HCT116 (cell line): ENCODE measurements around the gene CDK5RAP2. TPM values are rescaled to one million over a fixed set of nuclear protein-coding genes. Genes with fewer than 3 reads are reported as not detected.

Experiments used
- ATAC-seq: fragments of 200-7000 bp; cut with Tn5 transposase; 2 replicates; pipeline ENCODE4 v1.9.1; 2020; ENCODE audit warnings: mild to moderate bottlenecking, moderate library complexity
- BruUV-seq: library from RNA; stranded (reverse); fragments of 400-500 nt; replicated peaks from 2 replicates; lab custom pipeline; 2021; lab: Mats Ljungman, UMichigan
- CTCF ChIA-PET: fragments of 300-600 bp; sonication (Branson Sonifier 250); formaldehyde crosslinking; loops from one replicate; lab custom pipeline; 2021; ENCODE audit warnings: antibody characterized with exemption; lab: Charles Lee
- POLR2A ChIA-PET: fragments of 300-600, 350-600 bp; sonication (Branson Sonifier 250); formaldehyde crosslinking; loops from one replicate; lab custom pipeline; 2021; ENCODE audit warnings: antibody characterized with exemption; lab: Charles Lee
- RAD21 ChIA-PET, 2 experiments: fragments of 300-600 bp; sonication (Branson Sonifier 250); formaldehyde crosslinking; loops; one replicate each; lab custom pipeline; 2023; ENCODE audit warnings: low total read pairs in 2 of 2; ENCODE audit not compliant: uncharacterized antibody in 2 of 2, unreplicated experiment in 2 of 2, low non-redundant PET in 1 of 2; lab: Charles Lee
- DNase-seq: peaks from one replicate; pipeline ENCODE4 v3.0.0-alpha.2; 2010; ENCODE audit warnings: low read depth, low spot score
- H2AFZ ChIP-seq: fragments of 200-600 bp; shearing (Covaris generic), sonication (generic); 2 replicates; pipeline ENCODE4 v1.6.1; 2017; ENCODE audit warnings: low read depth, mixed run types, mixed read lengths, antibody characterized with exemption, low read length; ENCODE audit not compliant: poor library complexity, severe bottlenecking
- H3K27ac ChIP-seq: 2 replicates; pipeline ENCODE4 v1.5.1; 2012; ENCODE audit warnings: low read depth, low read length
- H3K27me3 ChIP-seq: fragments of 200-600 bp; sonication (generic); 2 replicates; pipeline ENCODE4 v1.6.1; 2016; ENCODE audit warnings: mixed run types, low read length, mixed read lengths; ENCODE audit not compliant: insufficient read depth
- H3K36me3 ChIP-seq, 2 experiments: fragments of 200-500 bp in 1 of 2; fragments of 200-600 bp in 1 of 2; sonication (Bioruptor generic) in 1 of 2; sonication (generic) in 1 of 2; 2 replicates each; pipeline versions ENCODE4 v1.5.1 to v1.6.1; 2014 to 2016; ENCODE audit warnings: low read length in 2 of 2, inconsistent platforms in 1 of 2, mixed read lengths in 1 of 2, mixed run types in 1 of 2; ENCODE audit not compliant: insufficient read depth in 2 of 2, control insufficient read depth in 1 of 2
- H3K4me1 ChIP-seq, 2 experiments: fragments of 200-600 bp in 1 of 2; sonication (generic) in 1 of 2; 2 replicates each; pipeline versions ENCODE4 v1.5.1 to v1.6.1; 2012 to 2017; ENCODE audit warnings: low read length in 2 of 2, inconsistent platforms in 1 of 2, mild to moderate bottlenecking in 1 of 2, mixed read lengths in 1 of 2, mixed run types in 1 of 2, moderate library complexity in 1 of 2; ENCODE audit not compliant: insufficient read depth in 2 of 2, control insufficient read depth in 1 of 2
- H3K4me2 ChIP-seq: fragments of 200-600 bp; sonication (generic); 2 replicates; pipeline ENCODE4 v1.6.1; 2017; ENCODE audit warnings: mixed run types, low read length, mixed read lengths
- H3K4me3 ChIP-seq, 2 experiments: fragments of 200-600 bp in 1 of 2; sonication (generic) in 1 of 2; replicated peaks in 1 of 2; 2 replicates each; pipeline ENCODE4 v1.5.1; 2011 to 2016; ENCODE audit warnings: low read length in 2 of 2, control low read depth in 1 of 2, low read depth in 1 of 2, mild to moderate bottlenecking in 1 of 2, mixed read lengths in 1 of 2, mixed run types in 1 of 2
- H3K79me2 ChIP-seq: fragments of 200-600 bp; sonication (generic); 2 replicates; pipeline ENCODE4 v1.6.1; 2017; ENCODE audit warnings: mild to moderate bottlenecking, mixed run types, low read length, moderate library complexity, mixed read lengths; ENCODE audit not compliant: insufficient read depth
- H3K9ac ChIP-seq: fragments of 200-600 bp; sonication (generic); 2 replicates; pipeline ENCODE4 v1.6.1; 2016; ENCODE audit warnings: low read length, mixed read lengths
- H3K9me2 ChIP-seq: fragments of 200-600 bp; sonication (generic), shearing (Covaris generic); 2 replicates; pipeline ENCODE4 v1.6.1; 2017; ENCODE audit warnings: mixed run types, mild to moderate bottlenecking, moderate library complexity; ENCODE audit not compliant: insufficient read depth
- H3K9me3 ChIP-seq, 2 experiments: fragments of 200-500 bp in 1 of 2; fragments of 200-600 bp in 1 of 2; sonication (Bioruptor generic) in 1 of 2; sonication (generic) in 1 of 2; 2 replicates each; pipeline ENCODE4 v1.6.1; 2014 to 2017; ENCODE audit warnings: low read length in 2 of 2, mixed read lengths in 2 of 2, inconsistent platforms in 1 of 2, low read depth in 1 of 2, mild to moderate bottlenecking in 1 of 2, mixed run types in 1 of 2, moderate library complexity in 1 of 2; ENCODE audit not compliant: control insufficient read depth in 1 of 2, insufficient read depth in 1 of 2
- H4K20me1 ChIP-seq: fragments of 200-600 bp; sonication (generic), shearing (Covaris generic); 2 replicates; pipeline ENCODE4 v1.6.1; 2017; ENCODE audit warnings: mixed run types, mild to moderate bottlenecking, moderate library complexity; ENCODE audit not compliant: insufficient read depth
- EZH2phosphoT487 ChIP-seq: fragments of 200-600 bp; IDR thresholded peaks from 2 replicates; pipeline ENCODE4 v1.6.1; 2018; ENCODE audit warnings: antibody characterized with exemption, borderline replicate concordance
- POLR2A ChIP-seq: IDR thresholded peaks from 2 replicates; pipeline ENCODE4 v1.7.0; 2011; ENCODE audit warnings: borderline replicate concordance; ENCODE audit not compliant: insufficient read depth, insufficient read length; ENCODE audit errors: extremely low read depth
- POLR2AphosphoS5 ChIP-seq: IDR thresholded peaks from 2 replicates; pipeline ENCODE4 v1.6.1; 2011; ENCODE audit warnings: mild to moderate bottlenecking, low read depth, low read length, moderate library complexity
- SIN3A ChIP-seq: IDR thresholded peaks from 2 replicates; pipeline ENCODE4 v1.6.1; 2012; ENCODE audit warnings: low read depth
- TCF7L2 ChIP-seq: IDR thresholded peaks from 2 replicates; pipeline ENCODE4 v1.7.0; 2011; ENCODE audit warnings: borderline replicate concordance, inconsistent platforms; ENCODE audit not compliant: insufficient read depth, insufficient read length; ENCODE audit errors: extremely low read depth
- ZNF274 ChIP-seq: fragments of 200-500 bp; sonication (Bioruptor generic); IDR thresholded peaks from 2 replicates; pipeline ENCODE4 v1.6.1; 2014; ENCODE audit warnings: mild to moderate bottlenecking, low read depth, low read length, inconsistent platforms
- intact Hi-C: fragments of 100-400 bp; cut with micrococcal nuclease; formaldehyde crosslinking; loops from 2 replicates; pipeline ENCODE4 v1.10.0; 2022
- total RNA-seq: library from RNA; stranded (reverse); gene quantifications from one replicate; pipeline ENCODE4 v1.2.1, GENCODE V29; 2021; ENCODE audit not compliant: unreplicated experiment
- TF ChIP-seq, protein P1 (sequence below): IDR thresholded peaks from 2 replicates; pipeline ENCODE4 v1.6.1; 2011; ENCODE audit warnings: mild to moderate bottlenecking, low read length, moderate library complexity; ENCODE audit not compliant: insufficient replicate concordance; ENCODE audit errors: extremely low read depth
- TF ChIP-seq, protein P2 (sequence below): IDR thresholded peaks from 2 replicates; pipeline ENCODE4 v1.6.1; 2012

The CDK5RAP2 gene
- total RNA-seq, 1 experiment from 2014 or later, result 56.2 TPM

DNA sequence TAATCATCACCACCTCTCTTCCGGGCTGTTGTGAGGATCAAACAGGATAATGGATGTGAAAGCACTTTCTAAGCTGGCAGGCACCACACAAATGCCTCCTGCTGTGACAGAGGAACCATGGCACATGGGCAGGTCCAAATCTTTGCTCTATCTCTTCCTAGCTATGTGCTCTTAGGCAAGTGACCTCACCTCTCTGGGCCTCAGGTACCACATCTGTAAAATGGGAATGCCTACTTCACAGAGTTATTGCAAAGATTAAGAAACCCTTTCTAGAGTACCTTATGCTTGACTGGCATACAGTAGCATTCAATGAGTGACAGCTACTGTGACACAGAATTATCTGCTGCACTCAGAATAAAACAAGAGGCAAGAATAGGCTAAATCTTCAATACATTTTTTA lies 51.6 kb downstream of the CDK5RAP2 start:
- Histone ChIP-seq H4K20me1 (no peaks in the 10 kb centered on the region), H3K4me1 (peaks cover 16 to 19% of the 10 kb centered on the region in 2 experiments), H3K79me2 (no peaks in the 10 kb centered on the region; the same call in 1 of the 2 replicates), H3K27ac (no peak overlapping the region), H3K4me2 (no peak overlapping the region), H3K9me3 (no peaks in the 10 kb centered on the region)
- intact Hi-C loops, result no loop called here
- POLR2A ChIA-PET, result no interaction called here
- BruUV-seq, result no TSS peak
- no peak for ATAC-seq
- RAD21 ChIA-PET, result no interaction called here
- CTCF ChIA-PET, result no interaction called here
- TF ChIP-seq POLR2AphosphoS5 (no peak), POLR2A (no peak), ZNF274 (no peak), TCF7L2 (no peak), EZH2phosphoT487 (no peak), SIN3A (no peak)
- TF ChIP-seq, protein P1, sequence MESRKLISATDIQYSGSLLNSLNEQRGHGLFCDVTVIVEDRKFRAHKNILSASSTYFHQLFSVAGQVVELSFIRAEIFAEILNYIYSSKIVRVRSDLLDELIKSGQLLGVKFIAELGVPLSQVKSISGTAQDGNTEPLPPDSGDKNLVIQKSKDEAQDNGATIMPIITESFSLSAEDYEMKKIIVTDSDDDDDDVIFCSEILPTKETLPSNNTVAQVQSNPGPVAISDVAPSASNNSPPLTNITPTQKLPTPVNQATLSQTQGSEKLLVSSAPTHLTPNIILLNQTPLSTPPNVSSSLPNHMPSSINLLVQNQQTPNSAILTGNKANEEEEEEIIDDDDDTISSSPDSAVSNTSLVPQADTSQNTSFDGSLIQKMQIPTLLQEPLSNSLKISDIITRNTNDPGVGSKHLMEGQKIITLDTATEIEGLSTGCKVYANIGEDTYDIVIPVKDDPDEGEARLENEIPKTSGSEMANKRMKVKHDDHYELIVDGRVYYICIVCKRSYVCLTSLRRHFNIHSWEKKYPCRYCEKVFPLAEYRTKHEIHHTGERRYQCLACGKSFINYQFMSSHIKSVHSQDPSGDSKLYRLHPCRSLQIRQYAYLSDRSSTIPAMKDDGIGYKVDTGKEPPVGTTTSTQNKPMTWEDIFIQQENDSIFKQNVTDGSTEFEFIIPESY, result no peak
- TF ChIP-seq, protein P2, sequence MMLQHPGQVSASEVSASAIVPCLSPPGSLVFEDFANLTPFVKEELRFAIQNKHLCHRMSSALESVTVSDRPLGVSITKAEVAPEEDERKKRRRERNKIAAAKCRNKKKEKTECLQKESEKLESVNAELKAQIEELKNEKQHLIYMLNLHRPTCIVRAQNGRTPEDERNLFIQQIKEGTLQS, result no peak
- TF ChIP-seq, all 23 proteins: peak for 0
- no peaks in the 10 kb centered on the region for H3K9me2 ChIP-seq
- peaks cover 38 to 41% of the 10 kb centered on the region in 2 experiments; a peak in 3 of 4 replicates for H3K36me3 ChIP-seq
- no peaks in the 10 kb centered on the region for H3K27me3 ChIP-seq
- no peak overlapping the region for H3K9ac ChIP-seq
- no peak for DNase-seq
- no peak overlapping the region for H3K4me3 ChIP-seq
- H2AFZ ChIP-seq, result no peak overlapping the region
